ACC112 (cell line): ENCODE results near the gene UBE2J2.
A peak's percentile ranks its signal among the peaks of the same experiment; 100 is the strongest.

ENCODE experiments used
- H2AFZ ChIP-seq: fragments of 200-600 bp; sonication (generic); one replicate; pipeline ENCODE4 v1.6.0; 2017; ENCODE audit warnings: antibody characterized with exemption, low read length; ENCODE audit not compliant: unreplicated experiment
- H3K27ac ChIP-seq: fragments of 200-600 bp; sonication (generic); 2 replicates; pipeline ENCODE4 v1.5.1; 2014; ENCODE audit warnings: low read depth, mild to moderate bottlenecking, antibody characterized with exemption, low read length, moderate library complexity
- H3K27me3 ChIP-seq: fragments of 200-600 bp; sonication (generic); 2 replicates; pipeline ENCODE4 v1.6.1; 2014; ENCODE audit warnings: mild to moderate bottlenecking, antibody characterized with exemption, low read length, moderate library complexity, mixed read lengths; ENCODE audit not compliant: insufficient read depth
- H3K36me3 ChIP-seq: fragments of 200-600 bp; sonication (generic); 2 replicates; pipeline ENCODE4 v1.6.1; 2016; ENCODE audit warnings: mild to moderate bottlenecking, antibody characterized with exemption, low read length, moderate library complexity, mixed read lengths; ENCODE audit not compliant: insufficient read depth
- H3K4me1 ChIP-seq: fragments of 200-600 bp; sonication (generic); one replicate; pipeline ENCODE4 v1.6.1; 2016; ENCODE audit warnings: low read length, mixed read lengths; ENCODE audit not compliant: insufficient read depth, unreplicated experiment, control insufficient read depth
- H3K4me3 ChIP-seq: fragments of 200-600 bp; sonication (generic); 2 replicates; pipeline ENCODE4 v1.5.1; 2014; ENCODE audit warnings: mild to moderate bottlenecking, low read depth, low read length
- H3K79me2 ChIP-seq: fragments of 200-600 bp; sonication (generic); one replicate; pipeline ENCODE4 v1.6.0; 2016; ENCODE audit warnings: low read length; ENCODE audit not compliant: control insufficient read depth, unreplicated experiment, insufficient read depth

UBE2J2 gene

DNA sequence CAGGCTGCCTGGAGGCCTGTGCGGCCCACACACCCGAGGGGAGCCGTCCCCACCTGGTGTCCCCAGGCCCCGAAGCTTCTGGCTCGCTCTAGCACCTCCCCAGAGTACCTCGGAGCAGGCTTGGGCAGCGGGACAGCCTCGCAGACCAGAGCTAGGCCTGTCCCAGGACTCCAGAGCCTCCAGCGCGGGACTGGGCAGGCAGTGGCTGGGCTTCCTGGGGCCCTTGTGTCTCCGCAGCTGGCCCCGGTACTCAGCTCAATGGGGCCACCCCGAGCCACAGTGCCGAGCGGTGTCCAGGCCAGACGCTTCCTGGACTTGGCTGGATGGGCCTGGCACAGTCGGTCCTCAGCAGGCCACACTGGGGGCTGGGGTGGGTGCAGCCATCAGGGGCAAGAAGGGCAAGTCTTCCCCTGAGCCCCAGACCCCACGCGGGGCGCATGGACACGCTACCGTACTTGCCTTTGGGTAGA lies 11.5 kb upstream of the UBE2J2 start:
- no peaks in the 10 kb centered on the region for H3K27me3 ChIP-seq
- H2AFZ ChIP-seq: no peak overlapping the region
- H3K79me2 ChIP-seq: no peaks in the 10 kb centered on the region
- H3K4me3 ChIP-seq: no peak overlapping the region
- H3K4me1 ChIP-seq: peaks cover 3% of the 10 kb centered on the region
- no peak overlapping the region for H3K27ac ChIP-seq
- H3K36me3 ChIP-seq: no peaks in the 10 kb centered on the region

DNA sequence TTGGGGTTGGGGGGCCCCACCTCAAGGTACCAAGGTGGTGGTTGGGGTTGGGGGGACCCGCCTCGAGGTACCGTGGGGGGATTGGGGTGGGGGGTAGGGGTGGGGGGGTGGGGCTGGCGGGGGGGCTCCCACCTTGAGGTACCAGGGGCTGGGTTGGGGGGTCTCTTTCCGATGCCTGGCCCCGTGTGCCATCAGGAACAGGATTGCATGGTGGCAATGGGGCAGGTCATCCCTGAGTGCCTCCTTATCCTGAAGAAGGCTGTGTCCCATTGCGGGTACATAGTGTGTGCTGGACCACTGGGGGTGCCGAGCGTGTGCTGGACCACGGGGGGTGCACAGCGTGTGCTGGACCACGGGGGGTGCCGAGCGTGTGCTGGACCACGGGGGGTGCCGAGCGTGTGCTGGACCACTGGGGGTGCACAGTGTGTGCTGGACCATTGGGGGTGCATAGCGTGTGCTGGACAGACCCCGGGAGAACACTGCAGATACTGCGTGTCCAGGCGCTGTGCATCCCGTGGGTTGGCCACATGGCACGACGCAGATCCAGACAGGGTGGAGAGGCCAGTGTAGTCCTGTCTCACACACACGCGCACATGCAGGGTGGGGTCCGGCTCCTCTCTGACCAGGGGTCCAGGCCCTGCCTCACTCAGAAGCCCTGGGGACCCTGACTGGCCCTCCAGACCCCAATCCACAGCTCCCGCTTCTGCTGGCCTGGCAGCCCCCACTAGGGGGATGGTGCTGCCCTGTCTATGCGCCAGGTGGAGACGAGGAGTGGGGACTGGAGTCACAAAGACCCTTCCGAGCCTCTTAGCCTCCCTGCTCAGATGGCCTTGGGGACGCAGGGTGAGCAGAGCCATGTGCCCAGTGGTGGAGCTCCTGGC lies 10.8 kb upstream of the UBE2J2 start:
- peaks cover 3% of the 10 kb centered on the region for H3K4me1 ChIP-seq
- no peak overlapping the region for H2AFZ ChIP-seq
- no peak overlapping the region for H3K27ac ChIP-seq
- H3K4me3 ChIP-seq: no peak overlapping the region
- no peaks in the 10 kb centered on the region for H3K36me3 ChIP-seq
- no peaks in the 10 kb centered on the region for H3K79me2 ChIP-seq
- H3K27me3 ChIP-seq: no peaks in the 10 kb centered on the region

DNA sequence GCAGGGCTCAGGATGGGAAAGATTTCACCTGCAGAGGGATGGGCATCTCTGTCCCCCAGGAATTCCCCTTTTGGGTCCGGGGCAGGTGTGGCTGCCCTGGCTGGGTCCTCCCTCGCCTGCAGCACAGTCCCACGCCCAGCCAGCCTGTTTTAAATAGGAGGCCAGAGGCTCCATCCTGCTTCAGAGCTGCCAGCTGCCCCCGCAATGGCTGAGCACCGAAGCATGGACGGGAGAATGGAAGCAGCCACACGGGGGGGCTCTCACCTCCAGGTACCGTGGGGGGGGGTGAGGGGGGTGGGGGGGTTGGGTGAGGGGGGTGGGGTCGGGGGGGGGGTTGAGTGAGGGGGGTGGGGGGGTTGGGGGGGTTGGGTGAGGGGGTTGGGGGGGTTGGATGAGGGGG lies 10.2 kb upstream of the UBE2J2 start:
- H3K4me3 ChIP-seq: no peak overlapping the region
- no peak overlapping the region for H3K27ac ChIP-seq
- H3K4me1 ChIP-seq: peaks cover 3% of the 10 kb centered on the region
- no peaks in the 10 kb centered on the region for H3K79me2 ChIP-seq
- no peaks in the 10 kb centered on the region for H3K27me3 ChIP-seq
- H2AFZ ChIP-seq: no peak overlapping the region
- H3K36me3 ChIP-seq: no peaks in the 10 kb centered on the region

DNA sequence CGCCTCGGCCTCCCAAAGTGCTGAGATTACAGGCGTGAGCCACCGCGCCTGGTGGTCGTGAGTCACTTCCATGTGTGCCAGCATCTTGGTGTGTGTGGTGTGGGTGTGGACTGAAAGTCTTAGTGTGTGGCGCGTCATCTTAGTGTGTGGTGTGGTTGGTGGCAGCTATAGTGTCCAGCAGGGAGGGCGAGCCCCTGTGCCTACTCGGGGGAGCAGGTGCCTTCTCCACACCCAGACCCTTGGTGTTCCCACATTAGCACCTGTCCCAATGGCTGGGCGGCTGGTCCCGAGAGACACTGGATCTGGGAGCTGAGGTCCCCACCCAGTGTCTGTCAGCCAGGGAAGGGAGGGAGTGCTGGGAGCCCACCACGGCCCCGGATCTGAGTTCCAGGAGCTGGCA lies 9.3 kb upstream of the UBE2J2 start:
- Histone ChIP-seq H3K36me3 (no peaks in the 10 kb centered on the region), H2AFZ (no peak overlapping the region), H3K79me2 (no peaks in the 10 kb centered on the region), H3K27me3 (no peaks in the 10 kb centered on the region), H3K27ac (no peak overlapping the region), H3K4me3 (no peak overlapping the region), H3K4me1 (peaks cover 3% of the 10 kb centered on the region)

DNA sequence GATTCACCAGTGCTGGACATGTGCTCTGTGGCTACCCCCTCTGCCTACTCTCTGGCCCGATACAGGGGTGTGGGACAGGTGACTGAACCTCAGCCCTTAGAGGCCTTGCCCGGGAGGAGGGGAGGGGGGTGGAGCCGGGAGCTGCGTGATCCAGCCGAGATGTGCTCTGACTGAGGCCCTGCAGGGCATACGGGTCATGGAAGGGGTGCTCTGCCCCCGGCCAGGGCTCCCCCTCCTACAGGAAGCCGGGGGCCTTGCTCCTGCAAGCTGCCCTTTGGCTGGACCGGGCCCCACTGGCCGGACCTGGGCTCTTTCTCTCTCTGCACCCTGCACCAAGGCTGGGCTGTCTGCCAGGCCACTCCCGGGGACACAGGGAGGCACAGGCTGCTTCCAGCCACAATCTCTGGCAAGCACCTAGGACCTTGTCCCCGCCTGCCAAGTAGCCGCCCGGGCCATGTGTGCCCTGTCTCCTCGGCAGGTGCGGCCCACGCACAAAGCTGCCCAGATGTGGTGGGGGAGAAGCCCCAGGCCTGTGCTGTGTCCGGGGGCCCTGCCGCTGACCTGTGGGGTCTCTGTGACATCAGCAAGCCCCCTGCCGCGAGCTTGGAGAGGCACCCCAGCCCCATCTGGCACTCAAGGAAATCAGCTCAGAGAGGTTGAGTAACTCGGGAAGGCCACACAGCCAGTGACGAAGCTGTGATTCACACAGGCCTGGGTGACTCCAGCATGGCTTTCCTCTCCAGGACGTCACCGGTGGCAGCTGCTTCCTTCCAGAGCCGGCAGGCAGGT lies 8.1 kb upstream of the UBE2J2 start:
- no peak overlapping the region for H3K27ac ChIP-seq
- H2AFZ ChIP-seq: no peak overlapping the region
- H3K79me2 ChIP-seq: no peaks in the 10 kb centered on the region
- H3K36me3 ChIP-seq: no peaks in the 10 kb centered on the region
- H3K4me1 ChIP-seq: peaks cover 3% of the 10 kb centered on the region
- no peaks in the 10 kb centered on the region for H3K27me3 ChIP-seq
- H3K4me3 ChIP-seq: no peak overlapping the region

DNA sequence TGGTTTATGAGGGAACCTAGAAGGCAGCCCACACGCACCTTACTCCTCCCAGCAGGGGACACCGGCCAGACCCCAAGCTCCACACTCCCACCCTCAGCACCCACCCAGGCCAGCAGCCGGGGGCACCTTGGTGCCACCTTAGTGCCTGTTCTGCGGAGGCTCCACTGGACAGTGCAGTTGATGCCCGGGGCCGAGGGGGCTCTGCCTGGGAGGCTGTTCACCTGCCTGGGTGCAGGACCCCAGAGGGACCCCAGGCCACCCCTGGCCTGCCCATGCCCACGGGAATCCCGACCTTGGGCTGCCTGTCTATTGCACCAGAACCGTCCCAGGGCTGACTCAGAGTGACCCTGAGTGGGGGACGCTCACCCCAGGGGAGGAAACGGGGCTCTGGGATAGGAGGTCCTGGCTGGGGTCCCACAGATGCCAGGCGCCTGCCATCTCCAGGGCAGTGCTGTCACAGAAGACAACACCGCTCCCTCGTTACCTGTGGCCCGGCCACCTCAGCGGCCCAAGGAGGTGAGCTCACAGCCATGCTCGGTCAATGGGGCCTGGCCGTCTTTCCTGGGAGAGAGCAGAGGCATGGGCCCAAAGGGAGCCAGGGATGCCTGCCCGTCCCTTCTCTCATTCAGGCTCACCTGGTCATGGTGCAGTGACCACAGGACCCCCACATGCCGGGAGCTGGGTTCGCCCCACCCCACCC lies 7.3 kb upstream of the UBE2J2 start:
- Histone ChIP-seq H3K36me3 (no peaks in the 10 kb centered on the region), H2AFZ (no peak overlapping the region), H3K27me3 (no peaks in the 10 kb centered on the region), H3K4me1 (peaks cover 3% of the 10 kb centered on the region), H3K79me2 (no peaks in the 10 kb centered on the region), H3K4me3 (no peak overlapping the region), H3K27ac (no peak overlapping the region)

DNA sequence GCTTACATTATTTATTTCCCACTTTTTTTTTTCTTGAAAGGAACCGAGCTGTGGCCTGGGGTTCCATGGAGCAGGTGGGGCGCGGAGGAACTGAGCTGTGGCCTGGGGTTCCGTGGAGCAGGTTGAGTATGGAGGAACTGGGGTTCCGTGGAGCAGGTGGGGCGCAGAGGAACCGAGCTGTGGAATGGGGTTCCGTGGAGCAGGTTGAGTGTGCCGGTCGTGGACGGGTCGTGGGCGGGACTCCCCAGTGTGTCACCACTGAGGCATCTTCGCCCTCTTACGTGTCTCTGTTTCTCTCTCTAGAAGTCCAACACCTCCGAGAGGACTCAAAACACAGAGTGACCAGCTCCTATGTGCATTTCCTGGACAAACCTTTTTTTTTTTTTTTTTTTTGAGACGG lies 5.4 kb upstream of the UBE2J2 start:
- Histone ChIP-seq H2AFZ (no peak overlapping the region), H3K36me3 (no peaks in the 10 kb centered on the region), H3K27ac (no peak overlapping the region), H3K27me3 (no peaks in the 10 kb centered on the region), H3K4me3 (no peak overlapping the region), H3K4me1 (peaks cover 3% of the 10 kb centered on the region), H3K79me2 (no peaks in the 10 kb centered on the region)

DNA sequence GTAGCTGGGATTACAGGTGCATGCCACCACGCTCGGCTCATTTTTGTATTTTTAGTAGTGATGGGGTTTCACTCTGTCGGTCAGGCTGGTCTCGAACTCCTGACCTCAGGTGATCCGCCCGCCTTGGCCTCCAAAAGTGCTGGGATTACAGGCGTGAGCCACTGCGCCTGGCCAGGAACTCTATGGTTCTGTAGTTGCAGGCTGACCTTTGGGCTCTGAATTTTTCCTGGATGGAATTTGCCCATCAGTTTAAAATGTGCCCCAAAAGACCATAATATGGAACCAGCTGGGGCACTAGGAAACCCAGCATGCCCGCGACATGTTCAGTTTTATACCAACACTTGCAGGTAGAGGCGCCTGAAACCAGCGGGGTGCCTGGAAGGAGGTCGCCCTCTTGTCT lies 5.0 kb upstream of the UBE2J2 start:
- Histone ChIP-seq H3K27ac (no peak overlapping the region), H2AFZ (no peak overlapping the region), H3K79me2 (peaks cover under 1% of the 10 kb centered on the region), H3K27me3 (no peaks in the 10 kb centered on the region), H3K36me3 (no peaks in the 10 kb centered on the region), H3K4me1 (peaks cover 3% of the 10 kb centered on the region), H3K4me3 (no peak overlapping the region)

DNA sequence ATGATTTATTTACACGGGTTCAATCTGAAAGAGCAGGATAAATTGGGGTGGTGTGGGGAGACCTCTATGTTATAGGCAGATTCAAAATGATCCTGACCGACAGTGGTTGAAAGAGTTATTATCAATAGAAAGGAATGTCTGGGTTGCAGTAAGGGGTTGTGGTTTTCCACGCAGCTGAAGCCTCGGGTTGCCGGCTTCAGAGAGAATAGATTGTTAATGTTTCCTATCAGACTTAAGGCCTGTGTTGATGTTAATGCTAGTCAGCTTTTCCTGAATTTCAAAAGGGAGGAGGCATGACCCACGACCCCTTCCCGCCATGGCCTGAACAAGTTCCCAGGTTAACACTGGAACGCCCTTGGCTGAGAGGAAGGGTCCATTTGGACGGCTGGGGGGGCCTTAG lies 2.2 kb upstream of the UBE2J2 start:
- Histone ChIP-seq H2AFZ (no peak overlapping the region), H3K79me2 (peaks cover 27% of the 10 kb centered on the region), H3K4me3 (no peak overlapping the region), H3K4me1 (peaks cover 16% of the 10 kb centered on the region), H3K27me3 (no peaks in the 10 kb centered on the region), H3K27ac (no peak overlapping the region), H3K36me3 (no peaks in the 10 kb centered on the region)

DNA sequence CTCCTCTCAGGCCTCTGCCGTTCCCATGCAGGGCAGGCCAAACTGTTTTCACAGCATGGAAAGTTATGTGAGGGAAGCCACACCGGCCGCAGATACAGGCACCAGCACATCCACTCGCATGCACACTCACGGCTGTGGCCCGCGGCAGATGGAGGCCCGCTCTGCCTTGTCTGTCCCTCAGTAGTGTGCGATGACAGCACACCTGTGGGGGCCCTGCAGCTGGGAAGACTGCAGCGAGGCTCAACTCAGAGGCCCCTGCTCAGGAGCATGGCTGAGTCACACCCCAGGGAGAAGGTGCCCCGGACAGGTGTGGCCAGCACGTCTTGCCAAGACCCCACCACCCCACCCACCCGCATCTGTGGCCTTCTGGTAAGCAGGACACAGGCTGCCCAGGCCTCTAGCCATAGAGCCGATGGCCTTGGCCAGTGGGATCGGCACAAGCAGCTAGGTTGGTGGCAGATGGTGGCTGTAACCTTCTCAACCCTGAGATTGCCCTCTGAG lies 1.3 kb upstream of the UBE2J2 start:
- H3K79me2 ChIP-seq: peaks cover 36% of the 10 kb centered on the region
- peaks cover 25% of the 10 kb centered on the region for H3K4me1 ChIP-seq
- H3K36me3 ChIP-seq: no peaks in the 10 kb centered on the region
- no peak overlapping the region for H3K27ac ChIP-seq
- no peaks in the 10 kb centered on the region for H3K27me3 ChIP-seq
- peak overlapping the region; percentile 83 for H3K4me3 ChIP-seq
- no peak overlapping the region for H2AFZ ChIP-seq
